ENCODE results near the gene NSUN6. TPM values are rescaled to one million over a fixed set of nuclear protein-coding genes. Genes with fewer than 3 reads are reported as not detected.

The NSUN6 gene
- polyA plus RNA-seq, 1 donor (not counting 4 experiments of a cell fraction or from before 2014, with no cell fraction given) = 9.8 TPM

- dilution Hi-C loops (cut with MboI; ENCODE audit: extremely low pct_ligation_motif_present, low sequenced_read_pairs) = no loop called here
- H3K9ac ChIP-seq (ENCODE audit: control insufficient read depth, extremely low read depth, insufficient read depth, low read length) = no peak overlapping the region
- peaks cover 0 to 3% of the 10 kb centered on the region in 2 experiments for H3K36me3 ChIP-seq (ENCODE audit: control insufficient read depth in 2 of 2, extremely low read depth in 1 of 2, insufficient read depth in 2 of 2, low read length in 2 of 2)
- H3K27ac ChIP-seq (ENCODE audit: control insufficient read depth, insufficient read depth, low read length) = peak overlapping the region; percentile 8
- H3K4me1 ChIP-seq (ENCODE audit: control insufficient read depth, extremely low read depth, insufficient read depth, low read length) = peaks cover 19% of the 10 kb centered on the region
- no peak overlapping the region for H3K4me2 ChIP-seq (ENCODE audit: control insufficient read depth, extremely low read depth, insufficient read depth, low read depth, low read length)
- FAIRE-seq = no peak
- no peaks in the 10 kb centered on the region for H3K79me2 ChIP-seq (ENCODE audit: control insufficient read depth, insufficient read depth, low read length)
- H3K4me3 ChIP-seq (ENCODE audit: control insufficient read depth in 2 of 3, extremely low read depth in 1 of 3, insufficient read depth in 2 of 3, low read depth in 1 of 3, low read length in 3 of 3) = no peak overlapping the region
- no peaks in the 10 kb centered on the region for H4K20me1 ChIP-seq (ENCODE audit: control insufficient read depth, extremely low read depth, insufficient read depth, low read length)
- H3K9me1 ChIP-seq (ENCODE audit: control insufficient read depth, extremely low read depth, insufficient read depth, low read length) = no peaks in the 10 kb centered on the region
- DNase-seq (ENCODE audit: low read depth, low spot score) = peak; percentile 17
- TF ChIP-seq, protein P1, sequence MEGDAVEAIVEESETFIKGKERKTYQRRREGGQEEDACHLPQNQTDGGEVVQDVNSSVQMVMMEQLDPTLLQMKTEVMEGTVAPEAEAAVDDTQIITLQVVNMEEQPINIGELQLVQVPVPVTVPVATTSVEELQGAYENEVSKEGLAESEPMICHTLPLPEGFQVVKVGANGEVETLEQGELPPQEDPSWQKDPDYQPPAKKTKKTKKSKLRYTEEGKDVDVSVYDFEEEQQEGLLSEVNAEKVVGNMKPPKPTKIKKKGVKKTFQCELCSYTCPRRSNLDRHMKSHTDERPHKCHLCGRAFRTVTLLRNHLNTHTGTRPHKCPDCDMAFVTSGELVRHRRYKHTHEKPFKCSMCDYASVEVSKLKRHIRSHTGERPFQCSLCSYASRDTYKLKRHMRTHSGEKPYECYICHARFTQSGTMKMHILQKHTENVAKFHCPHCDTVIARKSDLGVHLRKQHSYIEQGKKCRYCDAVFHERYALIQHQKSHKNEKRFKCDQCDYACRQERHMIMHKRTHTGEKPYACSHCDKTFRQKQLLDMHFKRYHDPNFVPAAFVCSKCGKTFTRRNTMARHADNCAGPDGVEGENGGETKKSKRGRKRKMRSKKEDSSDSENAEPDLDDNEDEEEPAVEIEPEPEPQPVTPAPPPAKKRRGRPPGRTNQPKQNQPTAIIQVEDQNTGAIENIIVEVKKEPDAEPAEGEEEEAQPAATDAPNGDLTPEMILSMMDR (optimal IDR thresholded peaks at IDR 0.05 in 1 of 3, IDR thresholded peaks at IDR 0.05 in 1 of 3, conservative IDR thresholded peaks at IDR 0.05 in 1 of 3; ENCODE audit: extremely low read depth in 1 of 3, insufficient read depth in 2 of 3, low read length in 3 of 3) = no peak
- TF ChIP-seq EZH2 (IDR thresholded peaks at IDR 0.05; ENCODE audit: low read length) = no peak
- H2AFZ ChIP-seq (ENCODE audit: control insufficient read depth, low read length) = no peak overlapping the region
- H3K9me3 ChIP-seq (ENCODE audit: control insufficient read depth, low read depth, low read length) = no peaks in the 10 kb centered on the region
- H3K27me3 ChIP-seq (ENCODE audit: control insufficient read depth, extremely low read depth, insufficient read depth, low read length) = no peaks in the 10 kb centered on the region
Observed at GRCh38 chr10:18607503-18608378, 43.6 kb downstream of the NSUN6 start.

- Histone ChIP-seq H3K79me2 (ENCODE audit: control insufficient read depth, insufficient read depth, low read length) (no peaks in the 10 kb centered on the region), H3K4me2 (ENCODE audit: control insufficient read depth, extremely low read depth, insufficient read depth, low read depth, low read length) (no peak overlapping the region), H3K27me3 (ENCODE audit: control insufficient read depth, extremely low read depth, insufficient read depth, low read length) (no peaks in the 10 kb centered on the region), H3K4me1 (ENCODE audit: control insufficient read depth, extremely low read depth, insufficient read depth, low read length) (peaks cover 19% of the 10 kb centered on the region), H3K36me3 (ENCODE audit: control insufficient read depth in 2 of 2, extremely low read depth in 1 of 2, insufficient read depth in 2 of 2, low read length in 2 of 2) (peaks cover 0 to 3% of the 10 kb centered on the region in 2 experiments), H3K27ac (ENCODE audit: control insufficient read depth, insufficient read depth, low read length) (no peak overlapping the region), H3K4me3 (ENCODE audit: control insufficient read depth in 2 of 3, extremely low read depth in 1 of 3, insufficient read depth in 2 of 3, low read depth in 1 of 3, low read length in 3 of 3) (no peak overlapping the region), H2AFZ (ENCODE audit: control insufficient read depth, low read length) (no peak overlapping the region), H3K9me1 (ENCODE audit: control insufficient read depth, extremely low read depth, insufficient read depth, low read length) (no peaks in the 10 kb centered on the region), H4K20me1 (ENCODE audit: control insufficient read depth, extremely low read depth, insufficient read depth, low read length) (no peaks in the 10 kb centered on the region), H3K9me3 (ENCODE audit: control insufficient read depth, low read depth, low read length) (no peaks in the 10 kb centered on the region), H3K9ac (ENCODE audit: control insufficient read depth, extremely low read depth, insufficient read depth, low read length) (no peak overlapping the region)
- dilution Hi-C loops (cut with MboI; ENCODE audit: extremely low pct_ligation_motif_present, low sequenced_read_pairs) = no loop called here
- TF ChIP-seq, protein P1 (optimal IDR thresholded peaks at IDR 0.05 in 1 of 3, IDR thresholded peaks at IDR 0.05 in 1 of 3, conservative IDR thresholded peaks at IDR 0.05 in 1 of 3; ENCODE audit: extremely low read depth in 1 of 3, insufficient read depth in 2 of 3, low read length in 3 of 3) = no peak
- TF ChIP-seq EZH2 (IDR thresholded peaks at IDR 0.05; ENCODE audit: low read length) = no peak
- no peak for DNase-seq (ENCODE audit: low read depth, low spot score)
- FAIRE-seq = no peak
Observed at GRCh38 chr10:18606051-18606695, 45.2 kb downstream of the NSUN6 start.
